ENCODE results near the gene RNF149. TPM values are rescaled to one million over a fixed set of nuclear protein-coding genes. Genes with fewer than 3 reads are reported as not detected.

Gene RNF149
- total and polyA plus RNA-seq, 9 of the 15 experiments (the other 6 are each of a cell fraction or from before 2014, with no cell fraction given), result 9.0 to 31.5 (median 22.8) TPM

DNA sequence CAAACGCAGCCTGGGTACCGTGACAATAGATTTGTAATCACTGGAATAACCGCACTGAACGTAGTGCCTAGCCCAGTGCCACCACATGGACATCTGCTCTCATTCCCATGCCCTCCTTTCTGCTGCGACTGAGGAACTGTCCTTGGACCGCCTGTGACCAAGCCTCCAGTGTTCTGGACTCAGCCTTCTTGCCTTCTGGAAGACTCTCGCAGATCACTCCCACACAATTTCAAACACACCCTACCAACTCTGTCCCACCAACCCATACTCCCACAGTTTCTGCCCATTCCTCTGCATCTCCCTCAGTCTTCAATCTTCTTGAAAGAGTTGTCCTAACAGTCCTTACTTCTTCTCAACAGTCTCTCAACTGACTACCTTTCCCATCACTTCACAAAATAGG lies 2.1 kb downstream of the RNF149 start (continued):
- no peak for TF ChIP-seq ZNF280B (CRISPR knock-in tag; IDR thresholded peaks at IDR 0.05)
- TF ChIP-seq ZFP1 (CRISPR knock-in tag; IDR thresholded peaks at IDR 0.05), result no peak
- no peak for TF ChIP-seq CCAR2 (IDR thresholded peaks at IDR 0.05; ENCODE audit: low read depth, low read length)
- TF ChIP-seq FOXA3 (CRISPR knock-in tag; conservative IDR thresholded peaks at IDR 0.05 in 1 of 2, IDR thresholded peaks at IDR 0.05 in 1 of 2), result no peak
- TF ChIP-seq CREB3L1 (IDR thresholded peaks at IDR 0.05; ENCODE audit: borderline replicate concordance, low read depth), result no peak
- TF ChIP-seq, protein P1, sequence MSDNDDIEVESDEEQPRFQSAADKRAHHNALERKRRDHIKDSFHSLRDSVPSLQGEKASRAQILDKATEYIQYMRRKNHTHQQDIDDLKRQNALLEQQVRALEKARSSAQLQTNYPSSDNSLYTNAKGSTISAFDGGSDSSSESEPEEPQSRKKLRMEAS (CRISPR knock-in tag; IDR thresholded peaks at IDR 0.05), result no peak
- TF ChIP-seq HDAC3 (IDR thresholded peaks at IDR 0.05; ENCODE audit: borderline replicate concordance, partially characterized antibody), result no peak
- TF ChIP-seq, protein P2, sequence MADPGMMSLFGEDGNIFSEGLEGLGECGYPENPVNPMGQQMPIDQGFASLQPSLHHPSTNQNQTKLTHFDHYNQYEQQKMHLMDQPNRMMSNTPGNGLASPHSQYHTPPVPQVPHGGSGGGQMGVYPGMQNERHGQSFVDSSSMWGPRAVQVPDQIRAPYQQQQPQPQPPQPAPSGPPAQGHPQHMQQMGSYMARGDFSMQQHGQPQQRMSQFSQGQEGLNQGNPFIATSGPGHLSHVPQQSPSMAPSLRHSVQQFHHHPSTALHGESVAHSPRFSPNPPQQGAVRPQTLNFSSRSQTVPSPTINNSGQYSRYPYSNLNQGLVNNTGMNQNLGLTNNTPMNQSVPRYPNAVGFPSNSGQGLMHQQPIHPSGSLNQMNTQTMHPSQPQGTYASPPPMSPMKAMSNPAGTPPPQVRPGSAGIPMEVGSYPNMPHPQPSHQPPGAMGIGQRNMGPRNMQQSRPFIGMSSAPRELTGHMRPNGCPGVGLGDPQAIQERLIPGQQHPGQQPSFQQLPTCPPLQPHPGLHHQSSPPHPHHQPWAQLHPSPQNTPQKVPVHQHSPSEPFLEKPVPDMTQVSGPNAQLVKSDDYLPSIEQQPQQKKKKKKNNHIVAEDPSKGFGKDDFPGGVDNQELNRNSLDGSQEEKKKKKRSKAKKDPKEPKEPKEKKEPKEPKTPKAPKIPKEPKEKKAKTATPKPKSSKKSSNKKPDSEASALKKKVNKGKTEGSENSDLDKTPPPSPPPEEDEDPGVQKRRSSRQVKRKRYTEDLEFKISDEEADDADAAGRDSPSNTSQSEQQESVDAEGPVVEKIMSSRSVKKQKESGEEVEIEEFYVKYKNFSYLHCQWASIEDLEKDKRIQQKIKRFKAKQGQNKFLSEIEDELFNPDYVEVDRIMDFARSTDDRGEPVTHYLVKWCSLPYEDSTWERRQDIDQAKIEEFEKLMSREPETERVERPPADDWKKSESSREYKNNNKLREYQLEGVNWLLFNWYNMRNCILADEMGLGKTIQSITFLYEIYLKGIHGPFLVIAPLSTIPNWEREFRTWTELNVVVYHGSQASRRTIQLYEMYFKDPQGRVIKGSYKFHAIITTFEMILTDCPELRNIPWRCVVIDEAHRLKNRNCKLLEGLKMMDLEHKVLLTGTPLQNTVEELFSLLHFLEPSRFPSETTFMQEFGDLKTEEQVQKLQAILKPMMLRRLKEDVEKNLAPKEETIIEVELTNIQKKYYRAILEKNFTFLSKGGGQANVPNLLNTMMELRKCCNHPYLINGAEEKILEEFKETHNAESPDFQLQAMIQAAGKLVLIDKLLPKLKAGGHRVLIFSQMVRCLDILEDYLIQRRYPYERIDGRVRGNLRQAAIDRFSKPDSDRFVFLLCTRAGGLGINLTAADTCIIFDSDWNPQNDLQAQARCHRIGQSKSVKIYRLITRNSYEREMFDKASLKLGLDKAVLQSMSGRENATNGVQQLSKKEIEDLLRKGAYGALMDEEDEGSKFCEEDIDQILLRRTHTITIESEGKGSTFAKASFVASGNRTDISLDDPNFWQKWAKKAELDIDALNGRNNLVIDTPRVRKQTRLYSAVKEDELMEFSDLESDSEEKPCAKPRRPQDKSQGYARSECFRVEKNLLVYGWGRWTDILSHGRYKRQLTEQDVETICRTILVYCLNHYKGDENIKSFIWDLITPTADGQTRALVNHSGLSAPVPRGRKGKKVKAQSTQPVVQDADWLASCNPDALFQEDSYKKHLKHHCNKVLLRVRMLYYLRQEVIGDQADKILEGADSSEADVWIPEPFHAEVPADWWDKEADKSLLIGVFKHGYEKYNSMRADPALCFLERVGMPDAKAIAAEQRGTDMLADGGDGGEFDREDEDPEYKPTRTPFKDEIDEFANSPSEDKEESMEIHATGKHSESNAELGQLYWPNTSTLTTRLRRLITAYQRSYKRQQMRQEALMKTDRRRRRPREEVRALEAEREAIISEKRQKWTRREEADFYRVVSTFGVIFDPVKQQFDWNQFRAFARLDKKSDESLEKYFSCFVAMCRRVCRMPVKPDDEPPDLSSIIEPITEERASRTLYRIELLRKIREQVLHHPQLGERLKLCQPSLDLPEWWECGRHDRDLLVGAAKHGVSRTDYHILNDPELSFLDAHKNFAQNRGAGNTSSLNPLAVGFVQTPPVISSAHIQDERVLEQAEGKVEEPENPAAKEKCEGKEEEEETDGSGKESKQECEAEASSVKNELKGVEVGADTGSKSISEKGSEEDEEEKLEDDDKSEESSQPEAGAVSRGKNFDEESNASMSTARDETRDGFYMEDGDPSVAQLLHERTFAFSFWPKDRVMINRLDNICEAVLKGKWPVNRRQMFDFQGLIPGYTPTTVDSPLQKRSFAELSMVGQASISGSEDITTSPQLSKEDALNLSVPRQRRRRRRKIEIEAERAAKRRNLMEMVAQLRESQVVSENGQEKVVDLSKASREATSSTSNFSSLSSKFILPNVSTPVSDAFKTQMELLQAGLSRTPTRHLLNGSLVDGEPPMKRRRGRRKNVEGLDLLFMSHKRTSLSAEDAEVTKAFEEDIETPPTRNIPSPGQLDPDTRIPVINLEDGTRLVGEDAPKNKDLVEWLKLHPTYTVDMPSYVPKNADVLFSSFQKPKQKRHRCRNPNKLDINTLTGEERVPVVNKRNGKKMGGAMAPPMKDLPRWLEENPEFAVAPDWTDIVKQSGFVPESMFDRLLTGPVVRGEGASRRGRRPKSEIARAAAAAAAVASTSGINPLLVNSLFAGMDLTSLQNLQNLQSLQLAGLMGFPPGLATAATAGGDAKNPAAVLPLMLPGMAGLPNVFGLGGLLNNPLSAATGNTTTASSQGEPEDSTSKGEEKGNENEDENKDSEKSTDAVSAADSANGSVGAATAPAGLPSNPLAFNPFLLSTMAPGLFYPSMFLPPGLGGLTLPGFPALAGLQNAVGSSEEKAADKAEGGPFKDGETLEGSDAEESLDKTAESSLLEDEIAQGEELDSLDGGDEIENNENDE (IDR thresholded peaks at IDR 0.05; ENCODE audit: low read depth, low read length), result no peak
- no peak for TF ChIP-seq TAF9B (IDR thresholded peaks at IDR 0.05; ENCODE audit: partially characterized antibody)
- no peak for TF ChIP-seq ELF2 (CRISPR knock-in tag; IDR thresholded peaks at IDR 0.05)
